Measurements from ENCODE around the gene NCLN.

- TF ChIP-seq JUN (IDR thresholded peaks at IDR 0.05; ENCODE audit: borderline replicate concordance, low read depth, low read length), result no peak
- TF ChIP-seq JUN (CRISPR knock-in tag; IDR thresholded peaks at IDR 0.05; ENCODE audit: borderline replicate concordance), result no peak
- 0 out of 2 replicates have a peak, but pooled peaks have one; percentile 8 for TF ChIP-seq CXXC5 (CRISPR knock-in tag; IDR thresholded peaks at IDR 0.05)
- TF ChIP-seq CTCF (IDR thresholded peaks at IDR 0.05 in 2 of 3, conservative IDR thresholded peaks at IDR 0.05 in 1 of 3; ENCODE audit: insufficient read depth in 2 of 3, low read depth in 1 of 3, low read length in 3 of 3), result no peak
- no peak for TF ChIP-seq SRF (CRISPR knock-in tag; IDR thresholded peaks at IDR 0.05)
- no peak for TF ChIP-seq HNRNPK (IDR thresholded peaks at IDR 0.05; ENCODE audit: low read depth, low read length, poor library complexity, severe bottlenecking)
- no peak for TF ChIP-seq POLR2A (conservative IDR thresholded peaks at IDR 0.05)
- 0 out of 2 replicates have a peak, but pooled peaks have one; percentile 56 for TF ChIP-seq MECOM (CRISPR knock-in tag; IDR thresholded peaks at IDR 0.05)
- no peak for TF ChIP-seq SMARCE1 (IDR thresholded peaks at IDR 0.05)
- TF ChIP-seq EZH2 (IDR thresholded peaks at IDR 0.05; ENCODE audit: borderline replicate concordance, low read depth, low read length), result no peak
- TF ChIP-seq TAF1 (IDR thresholded peaks at IDR 0.05; ENCODE audit: control insufficient read depth, extremely low read depth, insufficient read depth, low read length, severe bottlenecking), result no peak
- TF ChIP-seq EP300 (IDR thresholded peaks at IDR 0.05; ENCODE audit: low read length), result no peak
Observed at GRCh38 chr19:3238066-3238561, 52.4 kb downstream of the NCLN start.
